NCI-H1417 treated with DMSO at 0.1 percent for 48 hours (cell line): ENCODE results near the gene KDR.

ENCODE experiments used
- DNase-seq: peaks from one replicate; lab custom pipeline; 2025; lab: John Stamatoyannopoulos, UW

The KDR gene

DNA sequence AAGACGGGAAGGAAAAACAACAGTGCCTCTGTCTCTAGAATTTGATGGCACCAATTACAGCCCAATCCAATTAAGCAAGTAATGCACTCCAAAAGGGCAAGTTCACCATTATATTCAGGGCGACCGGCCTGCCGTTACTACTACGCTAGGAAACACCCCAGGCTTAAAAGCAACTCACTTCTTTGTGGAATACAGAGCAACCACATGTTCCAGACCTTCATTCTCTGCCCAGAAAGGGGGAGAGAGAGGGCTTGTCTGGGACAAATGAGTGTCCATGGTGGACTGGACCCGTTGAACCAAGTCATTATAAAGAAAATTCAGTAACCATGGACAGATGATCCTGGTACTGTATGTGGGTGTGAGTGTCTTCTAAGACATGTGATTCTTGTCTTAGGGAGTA, 1.6 kb downstream of the KDR start:
- no peak for DNase-seq

- DNase-seq, result no peak
These were observed 3.2 kb downstream of the KDR start for GRCh38 chr4:55122235-55122634.

GRCh38 chr4:55121246-55121645, 4.1 kb downstream of the KDR start:
- no peak for DNase-seq

DNA sequence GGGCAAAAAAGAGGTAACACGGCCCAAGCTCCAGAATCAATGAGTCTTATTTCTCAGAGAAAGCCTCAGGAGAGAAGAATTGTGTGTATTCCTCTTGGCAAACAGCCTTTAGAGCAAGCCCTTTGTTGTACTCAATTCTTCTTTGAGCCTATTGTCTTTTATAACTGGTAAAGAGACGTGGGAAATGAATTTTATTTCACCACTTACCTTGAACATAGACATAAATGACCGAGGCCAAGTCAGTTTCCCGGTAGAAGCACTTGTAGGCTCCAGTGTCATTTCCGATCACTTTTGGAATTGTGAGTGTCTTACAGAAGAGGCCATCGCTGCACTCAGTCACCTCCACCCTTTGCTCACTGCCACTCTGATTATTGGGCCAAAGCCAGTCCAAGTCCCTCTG, 7.0 kb downstream of the KDR start:
- no peak for DNase-seq

DNA sequence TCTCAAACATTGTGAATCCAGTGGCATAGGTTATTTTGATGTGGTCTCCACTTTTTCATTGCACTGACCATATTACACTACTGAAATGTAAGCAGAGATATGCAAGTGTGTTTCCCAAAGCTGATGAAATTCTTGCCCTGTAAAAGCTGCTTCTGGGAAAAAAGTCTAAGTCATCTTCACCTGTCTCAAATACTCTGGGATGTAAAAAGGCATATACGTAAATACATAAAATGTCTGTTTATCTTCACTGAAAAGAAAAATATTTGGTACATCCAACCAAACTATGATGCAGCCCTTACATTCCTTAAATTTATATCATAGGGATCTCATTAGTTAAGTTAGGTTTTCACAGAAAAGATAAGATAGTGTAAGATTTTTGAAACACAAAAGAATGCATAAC, 7.9 kb downstream of the KDR start:
- DNase-seq, result no peak

- no peak for DNase-seq
These were observed 8.9 kb downstream of the KDR start for GRCh38 chr4:55116450-55116849.

DNA sequence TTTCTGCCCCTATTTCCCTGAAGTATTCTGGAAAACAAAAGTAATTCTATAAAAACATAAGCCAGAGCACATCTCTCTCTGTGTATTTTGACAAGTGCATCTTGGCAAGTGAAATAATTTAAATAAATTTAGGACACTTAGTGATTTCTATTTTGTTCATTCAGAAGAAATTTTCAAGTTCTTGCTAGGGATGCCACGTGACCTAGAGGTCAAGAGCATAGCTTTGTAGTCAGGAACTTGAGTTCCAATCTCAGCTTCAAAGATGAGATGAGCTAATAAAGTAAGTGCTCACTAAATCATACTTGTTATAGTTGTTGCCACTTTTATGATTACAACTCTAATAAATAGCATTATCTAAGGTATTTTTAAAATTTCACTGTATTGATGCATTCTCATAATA, 13.8 kb downstream of the KDR start:
- no peak for DNase-seq

DNA sequence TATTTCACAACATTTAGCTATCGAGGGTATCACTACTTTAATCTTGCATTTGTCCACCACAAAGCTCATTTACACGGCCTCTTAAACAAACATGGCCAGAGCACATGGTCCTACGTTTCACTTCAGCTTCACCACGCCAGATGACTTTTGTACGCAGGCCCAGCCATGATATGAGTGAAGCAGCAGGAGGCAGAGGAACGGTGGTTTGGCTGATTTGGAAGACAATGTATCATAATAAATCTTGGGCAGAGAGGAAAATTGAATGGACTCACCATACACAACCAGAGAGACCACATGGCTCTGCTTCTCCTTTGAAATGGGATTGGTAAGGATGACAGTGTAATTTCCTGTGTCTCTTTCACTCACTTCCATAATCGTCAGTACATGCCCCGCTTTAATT, 15.3 kb downstream of the KDR start:
- DNase-seq, result no peak

- no peak for DNase-seq
These were observed 18.3 kb downstream of the KDR start for GRCh38 chr4:55107054-55107453.

GRCh38 chr4:55103224-55103623, 22.2 kb downstream of the KDR start:
- no peak for DNase-seq

DNA sequence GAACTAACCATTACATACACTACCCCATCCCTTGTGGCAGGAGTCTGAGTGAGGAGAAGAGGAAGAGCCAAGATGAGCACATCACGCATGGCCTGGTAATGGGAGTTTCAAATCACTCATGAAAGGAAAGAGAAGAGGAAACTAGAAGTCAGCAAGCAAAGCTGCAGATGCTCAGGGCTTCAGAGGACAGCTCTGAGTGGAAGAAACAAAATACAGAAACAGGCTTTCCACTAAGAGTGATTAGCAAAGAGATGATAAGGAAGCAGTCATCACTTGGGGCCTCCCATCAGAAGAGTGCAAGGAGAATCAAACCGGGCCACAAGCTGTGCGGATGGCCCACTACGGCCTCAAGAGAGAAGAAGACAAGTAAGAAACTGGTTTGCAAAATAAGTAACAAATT, 25.6 kb downstream of the KDR start:
- DNase-seq, result no peak

GRCh38 chr4:55098456-55099204, 26.8 kb downstream of the KDR start:
- no peak for DNase-seq

DNA sequence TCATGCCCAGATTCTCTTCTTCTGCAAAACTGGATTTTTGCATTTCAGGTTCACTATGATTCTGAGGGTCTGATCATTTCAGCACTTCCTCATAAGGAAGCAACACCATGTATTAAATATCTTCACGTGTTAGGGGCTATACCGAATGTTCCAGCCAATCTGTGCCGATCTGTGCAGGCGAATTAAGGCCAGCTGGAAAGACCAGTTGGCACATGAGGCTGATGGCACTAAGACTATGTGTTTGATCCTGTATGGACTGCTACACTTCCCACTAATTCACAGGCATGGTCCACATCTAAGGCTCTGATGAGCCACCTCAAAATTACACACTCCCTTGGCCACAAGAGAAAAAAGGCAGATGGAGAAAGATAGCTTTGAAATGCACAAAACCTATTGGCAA, 28.8 kb downstream of the KDR start:
- DNase-seq, result no peak

DNA sequence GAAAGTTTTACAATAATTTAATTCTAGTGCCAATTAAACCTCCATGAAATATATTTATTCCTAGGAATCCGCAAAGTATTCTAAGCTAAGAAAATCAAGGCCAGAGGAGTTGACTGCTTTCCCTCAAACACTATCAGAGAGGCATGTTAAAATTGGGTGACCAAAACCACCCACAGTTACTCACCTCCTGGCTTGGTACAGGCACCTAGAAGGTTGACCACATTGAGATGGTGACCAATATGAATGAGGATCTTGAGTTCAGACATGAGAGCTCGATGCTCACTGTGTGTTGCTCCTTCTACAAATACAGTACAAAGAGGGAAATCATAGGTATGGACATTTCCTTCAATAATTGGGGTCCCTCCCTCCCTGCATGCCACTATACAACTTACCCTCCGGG, 29.4 kb downstream of the KDR start:
- DNase-seq, result no peak

- DNase-seq, result no peak
These were observed 32.9 kb downstream of the KDR start for GRCh38 chr4:55092504-55092903.

DNA sequence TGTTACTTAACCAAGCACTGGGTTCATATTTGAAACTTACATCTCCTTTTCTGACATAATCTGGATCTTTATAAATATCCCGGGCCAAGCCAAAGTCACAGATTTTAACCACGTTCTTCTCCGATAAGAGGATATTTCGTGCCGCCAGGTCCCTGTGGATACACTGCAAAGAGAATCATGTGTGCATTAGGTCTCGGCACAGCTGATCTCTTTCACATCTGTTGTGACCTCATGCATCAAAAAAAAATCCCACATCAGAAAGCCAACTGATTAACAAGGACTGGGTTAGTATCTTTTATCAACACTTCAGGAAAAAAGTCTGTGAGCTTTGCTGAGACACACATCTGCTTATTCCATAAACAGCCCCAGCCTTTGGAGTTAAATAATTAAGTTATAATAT, 35.5 kb downstream of the KDR start:
- no peak for DNase-seq

- no peak for DNase-seq
These were observed 37.5 kb downstream of the KDR start for GRCh38 chr4:55087913-55088260.

DNA sequence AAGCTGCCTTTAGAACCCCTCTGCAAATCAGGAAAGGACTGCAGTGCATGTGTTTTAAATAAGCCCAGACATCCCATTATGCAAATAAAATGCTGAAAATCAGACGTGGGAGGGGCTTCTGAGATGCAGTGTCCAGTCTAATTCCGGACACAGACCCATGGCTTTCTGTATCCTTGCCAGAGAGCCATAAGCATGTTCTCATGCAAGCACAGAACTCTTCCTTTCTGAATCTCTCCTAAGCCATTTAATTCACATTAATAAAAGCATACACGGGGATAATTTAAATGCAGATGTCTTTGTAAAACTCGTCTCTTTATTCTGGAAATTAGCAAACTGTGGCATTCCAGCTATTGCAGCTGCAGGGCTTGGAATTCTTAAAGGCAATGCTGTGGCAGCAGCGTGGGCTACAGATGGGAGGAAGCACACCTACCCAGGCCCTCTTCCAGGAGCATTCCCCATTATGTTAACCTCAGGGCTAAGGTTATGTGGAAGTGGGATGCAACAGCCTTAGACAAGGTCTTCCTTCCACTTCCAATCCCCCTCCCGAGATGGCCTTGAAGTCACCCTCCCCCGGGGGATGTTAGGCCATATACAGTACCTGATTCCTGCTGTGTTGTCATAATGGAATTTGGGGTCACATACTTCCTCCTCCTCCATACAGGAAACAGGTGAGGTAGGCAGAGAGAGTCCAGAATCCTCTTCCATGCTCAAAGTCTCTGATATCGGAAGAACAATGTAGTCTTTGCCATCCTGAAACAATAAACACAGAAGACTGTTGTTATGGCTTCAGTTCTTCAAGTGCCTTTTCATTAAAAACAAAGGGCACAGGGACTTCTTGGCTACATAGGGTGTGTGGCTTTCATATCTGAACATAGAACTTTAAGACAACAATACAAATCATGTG, 38.1 kb downstream of the KDR start:
- DNase-seq, result no peak

DNA sequence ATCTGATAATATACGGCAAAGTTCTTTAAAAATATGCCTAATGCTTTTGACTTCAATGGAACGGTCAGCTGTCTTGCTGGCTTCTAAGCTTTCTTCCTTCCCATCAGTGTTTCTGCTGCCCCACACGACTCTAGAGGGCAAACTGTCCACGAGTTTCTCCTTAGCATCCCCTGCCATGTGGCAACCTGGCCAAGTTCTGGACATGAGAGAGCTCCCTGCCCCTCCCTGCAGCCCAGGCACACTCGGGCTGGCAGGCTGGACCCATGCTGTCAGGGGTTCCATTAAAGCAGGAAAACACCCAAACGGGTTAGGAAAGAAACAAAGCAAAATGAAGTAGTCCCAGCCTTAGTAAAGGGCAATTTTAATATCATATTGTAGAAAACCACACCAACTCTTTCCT, 38.8 kb downstream of the KDR start:
- DNase-seq, result no peak

GRCh38 chr4:55083735-55084134, 41.7 kb downstream of the KDR start:
- DNase-seq, result no peak

DNA sequence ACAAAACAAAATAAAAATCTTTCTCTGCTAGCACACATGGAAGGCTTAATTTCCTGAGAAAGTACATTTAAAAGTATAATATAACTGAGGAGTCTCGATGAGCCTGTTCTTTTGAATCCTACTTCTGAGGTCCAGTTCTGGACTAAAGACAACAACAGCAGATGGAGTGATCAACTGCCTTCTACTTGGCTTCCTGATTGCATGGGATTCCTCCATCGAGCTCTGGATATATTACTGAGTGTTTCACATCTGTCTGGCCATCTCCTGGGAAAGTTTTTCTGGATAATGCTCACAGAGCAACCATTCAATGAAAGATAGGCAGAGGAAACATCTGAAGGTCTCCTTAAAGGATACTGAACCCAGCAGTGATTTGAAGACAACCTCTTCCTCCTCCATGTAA, 42.6 kb downstream of the KDR start:
- DNase-seq, result no peak

GRCh38 chr4:55080174-55080865, 45.1 kb downstream of the KDR start:
- DNase-seq, result no peak
